Keratinocyte (primary cell): ENCODE measurements around the gene KPNA1. TPM values are rescaled to one million over a fixed set of nuclear protein-coding genes. Genes with fewer than 3 reads are reported as not detected.
A peak's percentile ranks its signal among the peaks of the same experiment; 100 is the strongest.
"Not testable (repeated sequence)": the region's sequence is repeated elsewhere in the genome, so short reads cannot be mapped to it uniquely, and the experiment has no call there.

Experiments used
- DNase-seq: peaks from one replicate; pipeline ENCODE4 v3.0.0-alpha.2; 2011; ENCODE audit warnings: low read depth, missing footprints, low spot score
- FAIRE-seq: peaks from 2 replicates; lab custom pipeline; 2011; peaks lifted over from hg19 to GRCh38; lab: Jason Lieb, UNC
- H2AFZ ChIP-seq: 2 replicates; pipeline ENCODE4 v1.6.0; 2012; ENCODE audit warnings: low read length, control low read depth, inconsistent platforms; ENCODE audit not compliant: control insufficient read depth
- H3K27ac ChIP-seq: 2 replicates; pipeline ENCODE4 v1.5.1; 2011; ENCODE audit warnings: low read length; ENCODE audit not compliant: control insufficient read depth, insufficient read depth
- H3K27me3 ChIP-seq: 3 replicates; pipeline ENCODE4 v1.6.0; 2011; ENCODE audit warnings: low read length; ENCODE audit not compliant: control insufficient read depth, insufficient read depth; ENCODE audit errors: extremely low read depth
- H3K36me3 ChIP-seq, 2 experiments: 2 replicates in 1 of 2; 3 replicates in 1 of 2; pipeline ENCODE4 v1.5.1; 2011; ENCODE audit warnings: low read length in 2 of 2, mild to moderate bottlenecking in 1 of 2; ENCODE audit not compliant: control insufficient read depth in 2 of 2, insufficient read depth in 2 of 2; ENCODE audit errors: extremely low read depth in 1 of 2
- H3K4me1 ChIP-seq: 3 replicates; pipeline ENCODE4 v1.5.1; 2011; ENCODE audit warnings: low read length; ENCODE audit not compliant: control insufficient read depth, insufficient read depth; ENCODE audit errors: extremely low read depth
- H3K4me2 ChIP-seq: 3 replicates; pipeline ENCODE4 v1.6.0; 2011; ENCODE audit warnings: low read depth, low read length; ENCODE audit not compliant: control insufficient read depth, insufficient read depth; ENCODE audit errors: extremely low read depth
- H3K4me3 ChIP-seq, 3 experiments: fragments of 200-600 bp in 1 of 3; sonication (generic) in 1 of 3; 2 replicates in 2 of 3; 3 replicates in 1 of 3; pipeline ENCODE4 v1.5.1; 2011 to 2016; ENCODE audit warnings: low read length in 3 of 3, mild to moderate bottlenecking in 3 of 3, control low read depth in 2 of 3, inconsistent platforms in 1 of 3, low read depth in 1 of 3, mixed read lengths in 1 of 3, mixed run types in 1 of 3, moderate library complexity in 1 of 3; ENCODE audit not compliant: control insufficient read depth in 2 of 3, insufficient read depth in 2 of 3; ENCODE audit errors: extremely low read depth in 1 of 3
- H3K79me2 ChIP-seq: 2 replicates; pipeline ENCODE4 v1.6.0; 2012; ENCODE audit warnings: low read length; ENCODE audit not compliant: control insufficient read depth, insufficient read depth
- H3K9ac ChIP-seq: 3 replicates; pipeline ENCODE4 v1.6.0; 2011; ENCODE audit warnings: low read length; ENCODE audit not compliant: control insufficient read depth, insufficient read depth; ENCODE audit errors: extremely low read depth
- H3K9me1 ChIP-seq: 3 replicates; pipeline ENCODE4 v1.6.0; 2011; ENCODE audit warnings: low read length; ENCODE audit not compliant: control insufficient read depth, insufficient read depth; ENCODE audit errors: extremely low read depth
- H3K9me3 ChIP-seq: 2 replicates; pipeline ENCODE4 v1.5.1; 2012; ENCODE audit warnings: low read depth, low read length; ENCODE audit not compliant: control insufficient read depth
- H4K20me1 ChIP-seq: 3 replicates; pipeline ENCODE4 v1.6.0; 2011; ENCODE audit warnings: low read length; ENCODE audit not compliant: control insufficient read depth, insufficient read depth; ENCODE audit errors: extremely low read depth
- CTCF ChIP-seq, 3 experiments: IDR thresholded peaks in 1 of 3; conservative IDR thresholded peaks in 1 of 3; optimal IDR thresholded peaks in 1 of 3; 2 replicates in 2 of 3; 3 replicates in 1 of 3; pipeline versions ENCODE3 to v1.5.1; 2011; ENCODE audit warnings: low read length in 3 of 3, mild to moderate bottlenecking in 3 of 3, moderate library complexity in 2 of 3, control low read depth in 1 of 3, inconsistent platforms in 1 of 3; ENCODE audit not compliant: insufficient read depth in 2 of 3; ENCODE audit errors: extremely low read depth in 1 of 3
- EZH2 ChIP-seq: IDR thresholded peaks from one replicate; pipeline ENCODE4 v1.6.1; 2012; ENCODE audit warnings: inconsistent platforms, mild to moderate bottlenecking, low read length, moderate library complexity
- dilution Hi-C: fragments of 300-500 bp; cut with MboI; formaldehyde crosslinking; loops from one replicate; pipeline ENCODE4 v1.7.0; 2020; ENCODE audit warnings: low sequenced_read_pairs; ENCODE audit not compliant: extremely low pct_ligation_motif_present
- polyA plus RNA-seq, 5 experiments: library from polyadenylated mRNA; depleted of rRNA in 3 of 5; stranded (reverse) in 3 of 5; stranded (forward) in 1 of 5; unstranded in 1 of 5; fragments of >200 nt; gene quantifications; 1 replicate in 1 of 5; 2 replicates in 3 of 5; 3 replicates in 1 of 5; pipeline versions ENCODE4 v1.2.1 to v1.2.3, GENCODE V29; 2011 to 2012; ENCODE audit warnings: missing spikeins in 2 of 5, low read depth in 1 of 5, low replicate concordance in 1 of 5

KPNA1 gene
- polyA plus RNA-seq, 1 donor (not counting 4 experiments of a cell fraction or from before 2014, with no cell fraction given), result 66.7 TPM

- Histone ChIP-seq H3K9me3 (no peaks in the 10 kb centered on the region), H3K79me2 (peaks cover 4% of the 10 kb centered on the region), H3K4me2 (no peak overlapping the region), H3K9ac (no peak overlapping the region), H3K4me1 (no peaks in the 10 kb centered on the region), H3K9me1 (no peaks in the 10 kb centered on the region), H3K27me3 (no peaks in the 10 kb centered on the region), H3K4me3 (no peak overlapping the region), H3K27ac (no peak overlapping the region), H4K20me1 (no peaks in the 10 kb centered on the region), H3K36me3 (peaks cover 8 to 10% of the 10 kb centered on the region in 2 experiments), H2AFZ (no peak overlapping the region)
- no peak for TF ChIP-seq EZH2
- no peak for TF ChIP-seq CTCF (optimal IDR thresholded peaks at IDR 0.05 in 1 of 3, IDR thresholded peaks at IDR 0.05 in 1 of 3, conservative IDR thresholded peaks at IDR 0.05 in 1 of 3; ENCODE audit: extremely low read depth in 1 of 3, insufficient read depth in 2 of 3, low read length in 3 of 3)
- no peak for DNase-seq
- FAIRE-seq, result no peak
- dilution Hi-C loops, result no loop called here
These were observed 63.4 kb downstream of the KPNA1 start for GRCh38 chr3:122451371-122451770.

- H3K27ac ChIP-seq, H3K4me3 ChIP-seq, H3K9me3 ChIP-seq, H3K9me1 ChIP-seq, dilution Hi-C loops, H2AFZ ChIP-seq, H3K9ac ChIP-seq, H3K79me2 ChIP-seq, H3K36me3 ChIP-seq, H3K27me3 ChIP-seq, FAIRE-seq, DNase-seq, H3K4me2 ChIP-seq, H4K20me1 ChIP-seq: not testable (repeated sequence)
- H3K4me1 ChIP-seq, result peaks cover 10% of the 10 kb centered on the region
These were observed 66.5 kb downstream of the KPNA1 start for GRCh38 chr3:122448218-122448617.

GRCh38 chr3:122444491-122444887 lies 70.2 kb downstream of the KPNA1 start:
- FAIRE-seq, H3K4me2 ChIP-seq, H3K27ac ChIP-seq, dilution Hi-C loops, H3K9me3 ChIP-seq, H3K9ac ChIP-seq, H4K20me1 ChIP-seq, H3K27me3 ChIP-seq, H2AFZ ChIP-seq, H3K79me2 ChIP-seq, DNase-seq, H3K9me1 ChIP-seq, H3K4me3 ChIP-seq: not testable (repeated sequence)
- Histone ChIP-seq H3K4me1 (peaks cover 12% of the 10 kb centered on the region), H3K36me3 (peaks cover 6 to 10% of the 10 kb centered on the region in 2 experiments)

DNA sequence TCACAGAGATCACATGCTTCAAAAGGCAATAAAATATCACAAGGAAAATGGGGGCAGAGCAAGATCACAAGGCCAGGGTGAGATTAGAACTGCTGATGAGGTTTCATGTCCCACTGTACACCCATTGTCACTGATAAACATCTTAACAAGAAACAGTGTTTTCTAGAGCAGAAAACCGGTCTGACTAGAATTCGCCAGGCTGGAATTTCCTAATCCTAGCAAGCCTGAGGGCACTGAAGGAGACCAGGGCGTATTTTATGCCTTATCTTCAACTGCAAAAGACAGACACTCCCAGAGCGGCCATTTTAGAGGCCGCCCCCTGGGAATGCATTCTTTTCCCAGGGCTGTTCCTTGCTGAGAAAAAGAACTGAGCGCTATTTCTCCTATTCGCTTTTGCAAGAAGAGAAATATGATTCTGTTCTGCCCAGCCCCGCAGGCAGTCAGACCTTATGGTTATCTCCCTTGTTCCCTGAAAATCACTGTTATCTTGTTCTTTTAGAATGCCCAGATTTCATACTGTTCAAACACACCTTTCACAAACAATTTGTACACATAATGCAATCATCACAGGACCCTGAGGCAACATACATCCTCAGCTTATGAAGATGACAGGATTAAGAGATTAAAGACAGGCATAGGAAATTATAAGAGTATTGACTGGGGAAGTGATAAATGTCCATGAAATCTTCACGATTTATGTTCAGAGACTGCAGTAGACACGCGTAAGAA lies 70.8 kb downstream of the KPNA1 start:
- H3K36me3 ChIP-seq, H3K9ac ChIP-seq, H3K9me3 ChIP-seq, FAIRE-seq, H3K9me1 ChIP-seq, DNase-seq, H4K20me1 ChIP-seq, H3K4me3 ChIP-seq, dilution Hi-C loops, H3K27me3 ChIP-seq, H3K79me2 ChIP-seq, H2AFZ ChIP-seq: not testable (repeated sequence)
- Histone ChIP-seq H3K4me1 (peaks cover 12% of the 10 kb centered on the region), H3K27ac (peak overlapping the region; percentile 26), H3K4me2 (peak overlapping the region; percentile 10)
